HAP-1 (cell line): Measurements from ENCODE around the gene KCNJ3.

ENCODE experiments used
- DNase-seq, 2 experiments: peaks; one replicate each; pipeline ENCODE4 v3.0.0-alpha.2; 2016 to 2020; ENCODE audit warnings: low spot score in 2 of 2
- H3K27me3 ChIP-seq: fragments of 250-450 bp; sonication (Bioruptor Pico); 2 replicates; pipeline ENCODE4 v1.5.1; 2020; ENCODE audit warnings: low read depth, mild to moderate bottlenecking, moderate library complexity
- H3K36me3 ChIP-seq: fragments of 250-450 bp; sonication (Bioruptor Pico); replicated peaks from 2 replicates; pipeline ENCODE4 v1.5.1; 2020; ENCODE audit warnings: mild to moderate bottlenecking
- H3K4me1 ChIP-seq: fragments of 250-450 bp; sonication (Bioruptor Pico); 2 replicates; pipeline ENCODE4 v1.5.1; 2020; ENCODE audit warnings: mild to moderate bottlenecking
- H3K4me3 ChIP-seq: fragments of 250-450 bp; sonication (Bioruptor Pico); 2 replicates; pipeline ENCODE4 v1.5.1; 2020; ENCODE audit warnings: mild to moderate bottlenecking, moderate library complexity
- H3K9me3 ChIP-seq: fragments of 250-450 bp; sonication (Bioruptor Pico); 2 replicates; pipeline ENCODE4 v1.5.1; 2020; ENCODE audit warnings: mild to moderate bottlenecking, moderate library complexity
- in situ Hi-C: fragments of 300-500 bp; cut with MboI; formaldehyde crosslinking; loops from 3 replicates; pipeline ENCODE4 v1.14.3; 2020; ENCODE audit warnings: low sequenced_read_pairs, inconsistent platforms, mixed read lengths

The KCNJ3 gene

DNA sequence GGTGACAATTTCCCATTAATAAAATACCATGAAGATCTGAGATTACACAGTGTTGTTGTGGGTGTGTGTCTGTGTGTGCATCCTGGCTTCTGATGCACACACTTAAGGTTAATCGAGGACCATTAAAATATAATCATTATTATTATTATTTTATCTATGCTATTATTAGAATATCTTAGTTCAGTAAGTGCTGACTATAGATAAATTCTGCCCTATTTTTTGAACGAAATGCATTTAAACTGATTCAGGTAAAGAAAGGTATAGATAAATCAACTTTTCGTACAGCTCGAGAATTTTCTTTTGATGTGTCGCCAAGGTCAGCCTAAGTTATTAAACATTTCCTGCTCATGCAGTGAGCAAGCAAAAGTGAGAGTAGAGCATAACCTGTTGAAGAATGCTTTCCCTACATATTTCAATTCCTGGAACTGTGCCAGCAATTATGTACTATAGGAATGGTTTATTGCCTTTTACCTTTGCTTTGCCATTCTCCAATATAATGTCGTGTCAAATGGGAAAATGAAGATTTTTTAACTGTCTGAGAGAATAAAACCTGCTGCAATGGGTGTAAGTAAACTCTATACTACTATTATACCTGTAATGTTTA is 25.8 kb downstream of the KCNJ3 start:
- H3K4me1 ChIP-seq: no peaks in the 10 kb centered on the region
- no peak for DNase-seq
- no peaks in the 10 kb centered on the region for H3K9me3 ChIP-seq
- in situ Hi-C loops: no loop called here
- H3K4me3 ChIP-seq: no peak overlapping the region
- H3K36me3 ChIP-seq: no peaks in the 10 kb centered on the region
- no peaks in the 10 kb centered on the region for H3K27me3 ChIP-seq

GRCh38 chr2:154740361-154740760 is 41.9 kb downstream of the KCNJ3 start:
- no peak for DNase-seq
- no peaks in the 10 kb centered on the region for H3K4me1 ChIP-seq
- no peaks in the 10 kb centered on the region for H3K9me3 ChIP-seq
- in situ Hi-C loops: no loop called here
- no peaks in the 10 kb centered on the region for H3K36me3 ChIP-seq
- no peaks in the 10 kb centered on the region for H3K27me3 ChIP-seq
- no peak overlapping the region for H3K4me3 ChIP-seq

- in situ Hi-C loops: no loop called here
- Histone ChIP-seq H3K4me1 (no peaks in the 10 kb centered on the region), H3K36me3 (no peaks in the 10 kb centered on the region), H3K27me3 (no peaks in the 10 kb centered on the region), H3K9me3 (no peaks in the 10 kb centered on the region), H3K4me3 (no peak overlapping the region)
- no peak for DNase-seq
Observed at GRCh38 chr2:154758871-154759270, 60.4 kb downstream of the KCNJ3 start.

- Histone ChIP-seq H3K36me3 (no peaks in the 10 kb centered on the region), H3K9me3 (no peaks in the 10 kb centered on the region), H3K4me1 (no peaks in the 10 kb centered on the region), H3K4me3 (no peak overlapping the region), H3K27me3 (no peaks in the 10 kb centered on the region)
- in situ Hi-C loops: no loop called here
- no peak for DNase-seq
Observed at GRCh38 chr2:154762638-154763037, 64.1 kb downstream of the KCNJ3 start.

GRCh38 chr2:154771664-154772284 is 73.3 kb downstream of the KCNJ3 start:
- DNase-seq: no peak
- no peaks in the 10 kb centered on the region for H3K9me3 ChIP-seq
- in situ Hi-C loops: no loop called here
- H3K4me1 ChIP-seq: no peaks in the 10 kb centered on the region
- no peak overlapping the region for H3K4me3 ChIP-seq
- no peaks in the 10 kb centered on the region for H3K27me3 ChIP-seq
- H3K36me3 ChIP-seq: no peaks in the 10 kb centered on the region

- Histone ChIP-seq H3K4me1 (no peaks in the 10 kb centered on the region; the same call in 1 of the 2 replicates), H3K9me3 (no peaks in the 10 kb centered on the region)
- in situ Hi-C loops: no loop called here
Observed at GRCh38 chr2:154776825-154777224, 78.3 kb downstream of the KCNJ3 start.

GRCh38 chr2:154794406-154794805 is 95.9 kb downstream of the KCNJ3 start:
- Histone ChIP-seq H3K4me1 (no peaks in the 10 kb centered on the region), H3K4me3 (no peak overlapping the region), H3K27me3 (no peaks in the 10 kb centered on the region), H3K36me3 (no peaks in the 10 kb centered on the region), H3K9me3 (no peaks in the 10 kb centered on the region)
- in situ Hi-C loops: no loop called here
- no peak for DNase-seq

More at GRCh38 chr2:154776825-154777224, 78.3 kb downstream of the KCNJ3 start:
- Histone ChIP-seq H3K4me3 (no peak overlapping the region), H3K36me3 (no peaks in the 10 kb centered on the region), H3K27me3 (no peaks in the 10 kb centered on the region)
- no peak for DNase-seq

- DNase-seq: peak in 1 of 2 experiments; percentile 36
- Histone ChIP-seq H3K4me1 (no peaks in the 10 kb centered on the region), H3K27me3 (no peaks in the 10 kb centered on the region), H3K4me3 (no peak overlapping the region), H3K9me3 (no peaks in the 10 kb centered on the region), H3K36me3 (no peaks in the 10 kb centered on the region)
- in situ Hi-C loops: no loop called here
Observed at GRCh38 chr2:154795651-154796050, 97.2 kb downstream of the KCNJ3 start.

GRCh38 chr2:154804451-154804850 is 106.0 kb downstream of the KCNJ3 start:
- no peaks in the 10 kb centered on the region for H3K4me1 ChIP-seq
- H3K27me3 ChIP-seq: no peaks in the 10 kb centered on the region
- H3K36me3 ChIP-seq: no peaks in the 10 kb centered on the region
- in situ Hi-C loops: no loop called here
- no peak overlapping the region for H3K4me3 ChIP-seq
- DNase-seq: no peak
- no peaks in the 10 kb centered on the region for H3K9me3 ChIP-seq

- H3K27me3 ChIP-seq: no peaks in the 10 kb centered on the region
- no peaks in the 10 kb centered on the region for H3K36me3 ChIP-seq
- in situ Hi-C loops: no loop called here
- DNase-seq: no peak
- no peaks in the 10 kb centered on the region for H3K4me1 ChIP-seq
- no peak overlapping the region for H3K4me3 ChIP-seq
- no peaks in the 10 kb centered on the region for H3K9me3 ChIP-seq
Observed at GRCh38 chr2:154813636-154814035, 115.1 kb downstream of the KCNJ3 start.

DNA sequence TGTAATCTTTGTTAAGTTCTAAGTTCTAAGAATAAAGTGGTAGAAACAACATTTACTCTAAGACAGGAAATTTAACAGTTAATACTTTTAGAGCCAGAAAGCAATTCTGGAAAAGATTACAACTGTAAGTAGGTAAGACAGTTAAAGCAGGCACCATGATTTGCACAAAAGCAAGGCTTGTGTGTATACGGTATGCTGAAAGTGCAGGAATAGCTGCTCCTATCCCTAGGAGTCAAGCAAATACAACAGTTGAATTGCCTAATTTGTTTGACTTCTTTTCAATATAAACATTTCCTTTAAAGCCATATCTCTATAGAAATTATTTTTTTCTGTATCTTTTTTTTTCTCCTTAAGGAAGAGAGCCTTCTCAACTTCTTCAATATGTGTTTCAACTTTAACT is 116.4 kb downstream of the KCNJ3 start:
- no peak overlapping the region for H3K4me3 ChIP-seq
- no peaks in the 10 kb centered on the region for H3K4me1 ChIP-seq
- DNase-seq: no peak
- in situ Hi-C loops: no loop called here
- no peaks in the 10 kb centered on the region for H3K9me3 ChIP-seq
- H3K36me3 ChIP-seq: no peaks in the 10 kb centered on the region
- H3K27me3 ChIP-seq: no peaks in the 10 kb centered on the region

DNA sequence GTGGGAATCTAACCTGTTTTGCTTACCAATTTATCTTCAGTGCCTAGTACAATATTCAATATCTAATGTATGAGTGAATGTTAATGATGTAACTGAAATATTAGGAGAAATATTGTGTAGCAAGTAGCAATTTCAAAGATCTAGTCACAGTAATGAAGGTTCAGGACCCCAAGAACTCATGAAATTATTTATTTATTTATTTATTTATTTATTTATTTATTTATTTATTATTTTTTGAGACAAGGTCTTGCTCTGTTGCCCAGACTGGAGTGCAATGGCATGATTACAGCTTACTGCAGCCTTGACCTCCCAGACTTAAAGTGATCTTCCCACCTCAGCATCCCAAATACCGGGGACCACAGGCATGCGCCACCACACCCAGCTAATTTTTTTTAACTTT is 126.9 kb downstream of the KCNJ3 start:
- H3K4me1 ChIP-seq: no peaks in the 10 kb centered on the region
- DNase-seq: no peak
- H3K27me3 ChIP-seq: no peaks in the 10 kb centered on the region
- H3K9me3 ChIP-seq: no peaks in the 10 kb centered on the region
- no peaks in the 10 kb centered on the region for H3K36me3 ChIP-seq
- H3K4me3 ChIP-seq: no peak overlapping the region
- in situ Hi-C loops: no loop called here

GRCh38 chr2:154826827-154827226 is 128.3 kb downstream of the KCNJ3 start:
- H3K27me3 ChIP-seq: no peaks in the 10 kb centered on the region
- H3K4me1 ChIP-seq: no peaks in the 10 kb centered on the region

DNA sequence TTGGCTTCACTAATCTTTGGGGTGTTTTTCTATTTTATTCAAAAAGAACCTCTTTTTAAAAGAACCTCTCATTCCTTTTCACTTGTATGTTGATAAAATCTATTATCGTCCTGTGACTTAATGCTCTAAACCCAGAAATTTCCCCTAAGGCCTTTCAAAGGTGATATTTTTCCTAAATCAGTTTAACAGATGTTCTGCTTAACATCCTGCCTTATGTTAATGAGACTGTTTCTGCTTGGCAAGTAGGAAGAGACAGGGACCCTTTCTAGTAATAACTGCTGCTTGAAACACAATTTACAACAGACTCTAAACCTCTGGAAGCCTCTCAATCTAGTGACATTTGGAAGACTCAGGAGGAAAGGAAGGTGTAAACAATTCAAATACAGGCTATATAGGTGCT is 128.8 kb downstream of the KCNJ3 start:
- no peak for DNase-seq
- H3K4me3 ChIP-seq: no peak overlapping the region
- H3K9me3 ChIP-seq: no peaks in the 10 kb centered on the region
- no peaks in the 10 kb centered on the region for H3K36me3 ChIP-seq
- H3K4me1 ChIP-seq: no peaks in the 10 kb centered on the region
- in situ Hi-C loops: no loop called here
- H3K27me3 ChIP-seq: no peaks in the 10 kb centered on the region

More at GRCh38 chr2:154826827-154827226, 128.3 kb downstream of the KCNJ3 start:
- in situ Hi-C loops: no loop called here
- Histone ChIP-seq H3K4me3 (no peak overlapping the region), H3K36me3 (no peaks in the 10 kb centered on the region), H3K9me3 (no peaks in the 10 kb centered on the region)
- DNase-seq: no peak

GRCh38 chr2:154832711-154833110 is 134.2 kb downstream of the KCNJ3 start:
- in situ Hi-C loops: no loop called here
- no peak for DNase-seq
- H3K4me3 ChIP-seq: no peak overlapping the region
- H3K9me3 ChIP-seq: no peaks in the 10 kb centered on the region
- H3K27me3 ChIP-seq: no peaks in the 10 kb centered on the region
- no peaks in the 10 kb centered on the region for H3K4me1 ChIP-seq
- no peaks in the 10 kb centered on the region for H3K36me3 ChIP-seq
